A549 (cell line): ENCODE data around the gene RABL6. TPM values are rescaled to one million over a fixed set of nuclear protein-coding genes. Genes with fewer than 3 reads are reported as not detected.
"Not testable (repeated sequence)": the region's sequence is repeated elsewhere in the genome, so short reads cannot be mapped to it uniquely, and the experiment has no call there.

Source experiments
- ATAC-seq, 2 experiments: fragments of 200-7000 bp in 1 of 2; fragments of >200 bp in 1 of 2; cut with Nextera tagmentation in 1 of 2; cut with Tn5 transposase in 1 of 2; 3 replicates each; pipeline versions ENCODE4 v1.8.0 to v1.9.1; 2018 to 2020; ENCODE audit warnings: mild to moderate bottlenecking in 1 of 2, moderate library complexity in 1 of 2
- CTCF ChIA-PET: fragments of 300-600 bp; sonication (Branson Sonifier 250); formaldehyde crosslinking; extraction: SDS; loops from one replicate; lab custom pipeline; 2021; ENCODE audit warnings: antibody characterized with exemption, inconsistent platforms; lab: Yijun Ruan, JAX
- POLR2A ChIA-PET: fragments of 350-600 bp; formaldehyde crosslinking; extraction: SDS; loops from one replicate; lab custom pipeline; 2021; ENCODE audit warnings: antibody characterized with exemption, inconsistent platforms; lab: Yijun Ruan, JAX
- DNase-seq, 2 experiments: peaks; one replicate each; pipeline versions ENCODE4 v3.0.0 to v3.0.0-alpha.2; 2011 to 2016; ENCODE audit warnings: low read depth in 1 of 2, low spot score in 1 of 2
- FAIRE-seq: peaks from 2 replicates; lab custom pipeline; 2011; peaks lifted over from hg19 to GRCh38; lab: Jason Lieb, UNC
- H3K27ac ChIP-seq, 2 experiments: fragments of >200 bp; sonication (Bioruptor Twin); formaldehyde crosslinking; 3 replicates each; pipeline ENCODE4 v1.5.1; 2016 to 2017
- H3K4me1 ChIP-seq: fragments of >200 bp; sonication (Bioruptor Twin); formaldehyde crosslinking; 3 replicates; pipeline ENCODE4 v1.6.1; 2016
- H3K4me2 ChIP-seq: fragments of >200 bp; sonication (Bioruptor Twin); formaldehyde crosslinking; 3 replicates; pipeline ENCODE4 v1.6.1; 2016
- H3K4me3 ChIP-seq: fragments of >200 bp; sonication (Bioruptor Twin); formaldehyde crosslinking; 3 replicates; pipeline ENCODE4 v1.5.1; 2016
- H3K9me3 ChIP-seq: fragments of >200 bp; sonication (Bioruptor Twin); formaldehyde crosslinking; 3 replicates; pipeline ENCODE4 v1.6.1; 2016
- BHLHE40 ChIP-seq: IDR thresholded peaks from 2 replicates; pipeline ENCODE4 v1.6.1; 2012; ENCODE audit warnings: low read depth, low read length, inconsistent platforms
- CHD2 ChIP-seq: fragments of 150-350 bp; IDR thresholded peaks from 2 replicates; pipeline ENCODE4 v1.6.1; 2014; ENCODE audit warnings: low read length; ENCODE audit not compliant: partially characterized antibody
- FOSB ChIP-seq: fragments of 250-450 bp; sonication (Bioruptor Pico); IDR thresholded peaks from 2 replicates; pipeline ENCODE4 v1.5.0; 2020; ENCODE audit warnings: mild to moderate bottlenecking, moderate library complexity
- HDAC2 ChIP-seq: fragments of 200-600 bp; sonication (generic); IDR thresholded peaks from 2 replicates; pipeline ENCODE4 v1.6.1; 2016
- MAFK ChIP-seq: fragments of 450-650 bp; IDR thresholded peaks from 2 replicates; pipeline ENCODE4 v1.6.1; 2014; ENCODE audit not compliant: partially characterized antibody
- MYC ChIP-seq: IDR thresholded peaks from 2 replicates; pipeline ENCODE4 v1.6.1; 2012; ENCODE audit warnings: mild to moderate bottlenecking, inconsistent platforms, low read length, improper control_type of control experiment, borderline replicate concordance
- NPAS2 ChIP-seq: fragments of 250-450 bp; sonication (Bioruptor Pico); IDR thresholded peaks from 2 replicates; pipeline ENCODE4 v1.8.0; 2022; ENCODE audit warnings: mild to moderate bottlenecking, moderate library complexity, borderline replicate concordance
- PHF8 ChIP-seq: fragments of 200-600 bp; sonication (generic); IDR thresholded peaks from 2 replicates; pipeline ENCODE4 v1.6.1; 2016; ENCODE audit warnings: low read depth, mild to moderate bottlenecking, antibody characterized with exemption, moderate library complexity, borderline replicate concordance
- POLR2AphosphoS2 ChIP-seq: conservative IDR thresholded peaks from 2 replicates; pipeline ENCODE4 v1.6.1; 2012; ENCODE audit warnings: low read length, improper control_type of control experiment, inconsistent platforms
- SMC3 ChIP-seq: fragments of >200 bp; sonication (Bioruptor Twin); formaldehyde crosslinking; IDR thresholded peaks from 3 replicates; pipeline ENCODE4 v1.6.1; 2018; ENCODE audit warnings: inconsistent platforms
- WGBS: methylation state at CpG from one replicate; pipeline ENCODE4 v1.1.6; 2017; ENCODE audit errors: missing lambda C conversion rate; 5-methylcytosine and 5-hydroxymethylcytosine counted together
- polyA plus RNA-seq, 4 experiments: library from polyadenylated mRNA; depleted of rRNA in 3 of 4; stranded (reverse); fragments of >200 nt; fragmentation: RNase III in 1 of 4; extraction: RNeasy Plus Mini Kit Qiagen cat#74134 plus additional on column Dnase treatment in 1 of 4; gene quantifications; 2 replicates in 3 of 4; 3 replicates in 1 of 4; pipeline ENCODE4 v1.2.3, GENCODE V29; 2011 to 2017
- TF ChIP-seq, protein P1 (sequence below): fragments of 250-450 bp; sonication (Bioruptor Pico); IDR thresholded peaks from 2 replicates; pipeline ENCODE4 v1.5.0; 2021; ENCODE audit warnings: mild to moderate bottlenecking, moderate library complexity, borderline replicate concordance
- TF ChIP-seq, protein P2 (sequence below): fragments of >200 bp; sonication (Bioruptor Twin); formaldehyde crosslinking; IDR thresholded peaks from 3 replicates; pipeline ENCODE4 v1.5.1; 2016
- TF ChIP-seq, protein P3 (sequence below): fragments of >200 bp; sonication (Bioruptor Twin); formaldehyde crosslinking; IDR thresholded peaks from 3 replicates; pipeline ENCODE4 v1.6.1; 2016
- TF ChIP-seq, protein P4 (sequence below): fragments of >200 bp; sonication (Bioruptor Twin); formaldehyde crosslinking; IDR thresholded peaks from 2 replicates; pipeline ENCODE4 v1.6.1; 2016

RABL6 gene
- polyA plus RNA-seq, 2 of the 4 experiments (the other 2 are of a cell fraction) = 46.8 to 71.4 TPM

GRCh38 chr9:136802321-136802720 is 5.4 kb upstream of the RABL6 start (continued):
- TF ChIP-seq HDAC2 (no peak), MYC (no peak)
- TF ChIP-seq, protein P1, sequence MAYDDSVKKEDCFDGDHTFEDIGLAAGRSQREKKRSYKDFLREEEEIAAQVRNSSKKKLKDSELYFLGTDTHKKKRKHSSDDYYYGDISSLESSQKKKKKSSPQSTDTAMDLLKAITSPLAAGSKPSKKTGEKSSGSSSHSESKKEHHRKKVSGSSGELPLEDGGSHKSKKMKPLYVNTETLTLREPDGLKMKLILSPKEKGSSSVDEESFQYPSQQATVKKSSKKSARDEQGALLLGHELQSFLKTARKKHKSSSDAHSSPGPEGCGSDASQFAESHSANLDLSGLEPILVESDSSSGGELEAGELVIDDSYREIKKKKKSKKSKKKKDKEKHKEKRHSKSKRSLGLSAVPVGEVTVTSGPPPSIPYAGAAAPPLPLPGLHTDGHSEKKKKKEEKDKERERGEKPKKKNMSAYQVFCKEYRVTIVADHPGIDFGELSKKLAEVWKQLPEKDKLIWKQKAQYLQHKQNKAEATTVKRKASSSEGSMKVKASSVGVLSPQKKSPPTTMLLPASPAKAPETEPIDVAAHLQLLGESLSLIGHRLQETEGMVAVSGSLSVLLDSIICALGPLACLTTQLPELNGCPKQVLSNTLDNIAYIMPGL = no peak
- TF ChIP-seq, protein P2, sequence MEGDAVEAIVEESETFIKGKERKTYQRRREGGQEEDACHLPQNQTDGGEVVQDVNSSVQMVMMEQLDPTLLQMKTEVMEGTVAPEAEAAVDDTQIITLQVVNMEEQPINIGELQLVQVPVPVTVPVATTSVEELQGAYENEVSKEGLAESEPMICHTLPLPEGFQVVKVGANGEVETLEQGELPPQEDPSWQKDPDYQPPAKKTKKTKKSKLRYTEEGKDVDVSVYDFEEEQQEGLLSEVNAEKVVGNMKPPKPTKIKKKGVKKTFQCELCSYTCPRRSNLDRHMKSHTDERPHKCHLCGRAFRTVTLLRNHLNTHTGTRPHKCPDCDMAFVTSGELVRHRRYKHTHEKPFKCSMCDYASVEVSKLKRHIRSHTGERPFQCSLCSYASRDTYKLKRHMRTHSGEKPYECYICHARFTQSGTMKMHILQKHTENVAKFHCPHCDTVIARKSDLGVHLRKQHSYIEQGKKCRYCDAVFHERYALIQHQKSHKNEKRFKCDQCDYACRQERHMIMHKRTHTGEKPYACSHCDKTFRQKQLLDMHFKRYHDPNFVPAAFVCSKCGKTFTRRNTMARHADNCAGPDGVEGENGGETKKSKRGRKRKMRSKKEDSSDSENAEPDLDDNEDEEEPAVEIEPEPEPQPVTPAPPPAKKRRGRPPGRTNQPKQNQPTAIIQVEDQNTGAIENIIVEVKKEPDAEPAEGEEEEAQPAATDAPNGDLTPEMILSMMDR = no peak

DNA sequence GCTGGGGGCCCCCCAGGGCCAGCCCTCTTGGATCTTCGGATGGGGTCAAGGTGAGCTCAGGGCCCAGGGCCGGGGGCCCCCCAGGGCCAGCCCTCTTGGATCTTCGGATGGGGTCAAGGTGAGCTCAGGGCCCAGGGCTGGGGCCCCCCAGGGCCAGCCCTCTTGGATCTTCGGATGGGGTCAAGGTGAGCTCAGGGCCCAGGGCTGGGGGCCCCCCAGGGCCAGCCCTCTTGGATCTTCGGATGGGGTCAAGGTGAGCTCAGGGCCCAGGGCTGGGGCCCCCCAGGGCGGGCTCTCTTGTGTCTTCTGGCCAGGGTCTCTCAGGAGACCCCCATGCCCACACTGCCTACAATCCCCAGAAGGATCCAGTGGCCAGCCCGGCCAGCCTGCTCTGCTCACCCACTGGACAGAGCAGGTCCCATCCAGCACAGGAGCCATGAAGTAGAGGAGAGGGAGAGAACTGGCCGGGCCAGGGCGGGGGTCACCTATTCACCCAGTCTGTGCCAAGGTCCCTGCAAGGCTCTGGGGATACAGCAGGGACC is 4.7 kb upstream of the RABL6 start:
- H3K4me2 ChIP-seq, POLR2A ChIA-PET, DNase-seq, H3K9me3 ChIP-seq, H3K27ac ChIP-seq, H3K4me3 ChIP-seq, FAIRE-seq, ATAC-seq: not testable (repeated sequence)
- CTCF ChIA-PET = interaction anchor here (1.0 to 9.9 kb wide), 6 partner anchors 11 to 226 kb away, joined by 3 to 110 read pairs (median 4); partner anchors contain the start of gene TMEM141
- H3K4me1 ChIP-seq = peaks cover 30% of the 10 kb centered on the region
- WGBS = 100% methylated on average over 2 of the region's 9 CpGs

GRCh38 chr9:136803551-136804508 is 3.9 kb upstream of the RABL6 start:
- DNase-seq = no peak
- POLR2A ChIA-PET = no interaction called here
- Histone ChIP-seq H3K4me3 (no peak overlapping the region), H3K9me3 (no peaks in the 10 kb centered on the region), H3K4me1 (peaks cover 27% of the 10 kb centered on the region), H3K27ac (no peak overlapping the region), H3K4me2 (no peak overlapping the region)
- CTCF ChIA-PET = interaction anchor here (0.8 to 9.9 kb wide), 8 partner anchors 11 to 264 kb away, joined by 3 to 110 read pairs (median 5); partner anchors contain the start of gene TMEM141
- 90% methylated on average over 22 of the region's 22 CpGs for WGBS
- FAIRE-seq = no peak
- no peak for TF ChIP-seq SMC3
- TF ChIP-seq, protein P3, sequence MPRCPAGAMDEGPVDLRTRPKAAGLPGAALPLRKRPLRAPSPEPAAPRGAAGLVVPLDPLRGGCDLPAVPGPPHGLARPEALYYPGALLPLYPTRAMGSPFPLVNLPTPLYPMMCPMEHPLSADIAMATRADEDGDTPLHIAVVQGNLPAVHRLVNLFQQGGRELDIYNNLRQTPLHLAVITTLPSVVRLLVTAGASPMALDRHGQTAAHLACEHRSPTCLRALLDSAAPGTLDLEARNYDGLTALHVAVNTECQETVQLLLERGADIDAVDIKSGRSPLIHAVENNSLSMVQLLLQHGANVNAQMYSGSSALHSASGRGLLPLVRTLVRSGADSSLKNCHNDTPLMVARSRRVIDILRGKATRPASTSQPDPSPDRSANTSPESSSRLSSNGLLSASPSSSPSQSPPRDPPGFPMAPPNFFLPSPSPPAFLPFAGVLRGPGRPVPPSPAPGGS = no peak
- TF ChIP-seq NPAS2 = no peak
- TF ChIP-seq BHLHE40 = no peak
- TF ChIP-seq HDAC2 = no peak
- no peak for TF ChIP-seq MAFK
- TF ChIP-seq FOSB (CRISPR knock-in tag) = no peak
- no peak for TF ChIP-seq POLR2AphosphoS2
- TF ChIP-seq, protein P2 = no peak
- TF ChIP-seq CHD2 = no peak
- no peak for TF ChIP-seq MYC
- no peak for TF ChIP-seq PHF8
- TF ChIP-seq, protein P4, sequence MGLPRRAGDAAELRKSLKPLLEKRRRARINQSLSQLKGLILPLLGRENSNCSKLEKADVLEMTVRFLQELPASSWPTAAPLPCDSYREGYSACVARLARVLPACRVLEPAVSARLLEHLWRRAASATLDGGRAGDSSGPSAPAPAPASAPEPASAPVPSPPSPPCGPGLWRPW = no peak
- ATAC-seq = no peak
